PC-3 (cell line): ENCODE measurements around the gene LILRB2.

ENCODE experiments used
- EZH2 ChIP-seq: fragments of 300-600 bp; sonication (generic); IDR thresholded peaks from one replicate; pipeline ENCODE4 v1.6.1; 2017; ENCODE audit warnings: antibody characterized with exemption, mild to moderate bottlenecking, low read length; ENCODE audit not compliant: unreplicated experiment
- EZH2phosphoT487 ChIP-seq: fragments of 300-600 bp; sonication (generic); IDR thresholded peaks from 2 replicates; pipeline ENCODE4 v1.6.1; 2018; ENCODE audit warnings: mild to moderate bottlenecking, antibody characterized with exemption, low read length, borderline replicate concordance
- TF ChIP-seq, protein P1 (sequence below): fragments of 300-600 bp; sonication (generic); conservative IDR thresholded peaks from 2 replicates; pipeline ENCODE4 v1.5.1; 2017; ENCODE audit warnings: antibody characterized with exemption, low read depth, mild to moderate bottlenecking, low read length

DNA sequence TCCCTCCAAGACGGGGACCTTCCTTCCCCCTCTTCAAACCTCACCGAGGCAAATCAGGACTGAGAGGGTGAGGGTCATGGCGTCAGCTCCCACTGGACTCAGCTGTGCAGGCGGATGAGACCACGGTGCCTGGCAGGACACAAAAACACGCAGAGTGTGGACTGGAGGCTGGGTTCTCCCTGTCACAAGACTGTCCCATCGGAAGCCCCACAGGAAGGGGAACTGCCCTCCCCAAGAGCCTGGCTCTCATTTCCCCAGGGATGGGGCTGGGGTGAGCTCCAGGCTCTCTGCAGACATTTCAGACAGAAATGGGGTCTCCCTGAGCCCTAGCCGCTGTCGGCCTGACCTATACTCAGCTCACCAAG lies 23.8 kb downstream of the LILRB2 start, which contains the start of gene LILRB5:
- no peak for TF ChIP-seq EZH2phosphoT487
- TF ChIP-seq, protein P1, sequence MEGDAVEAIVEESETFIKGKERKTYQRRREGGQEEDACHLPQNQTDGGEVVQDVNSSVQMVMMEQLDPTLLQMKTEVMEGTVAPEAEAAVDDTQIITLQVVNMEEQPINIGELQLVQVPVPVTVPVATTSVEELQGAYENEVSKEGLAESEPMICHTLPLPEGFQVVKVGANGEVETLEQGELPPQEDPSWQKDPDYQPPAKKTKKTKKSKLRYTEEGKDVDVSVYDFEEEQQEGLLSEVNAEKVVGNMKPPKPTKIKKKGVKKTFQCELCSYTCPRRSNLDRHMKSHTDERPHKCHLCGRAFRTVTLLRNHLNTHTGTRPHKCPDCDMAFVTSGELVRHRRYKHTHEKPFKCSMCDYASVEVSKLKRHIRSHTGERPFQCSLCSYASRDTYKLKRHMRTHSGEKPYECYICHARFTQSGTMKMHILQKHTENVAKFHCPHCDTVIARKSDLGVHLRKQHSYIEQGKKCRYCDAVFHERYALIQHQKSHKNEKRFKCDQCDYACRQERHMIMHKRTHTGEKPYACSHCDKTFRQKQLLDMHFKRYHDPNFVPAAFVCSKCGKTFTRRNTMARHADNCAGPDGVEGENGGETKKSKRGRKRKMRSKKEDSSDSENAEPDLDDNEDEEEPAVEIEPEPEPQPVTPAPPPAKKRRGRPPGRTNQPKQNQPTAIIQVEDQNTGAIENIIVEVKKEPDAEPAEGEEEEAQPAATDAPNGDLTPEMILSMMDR, result no peak
- TF ChIP-seq EZH2, result no peak
